Hypothalamus (tissue), 51 donors: Measurements from ENCODE around the gene CCDC124.
"Not testable (repeated sequence)": the region's sequence is repeated elsewhere in the genome, so short reads cannot be mapped to it uniquely, and the experiment has no call there.

Experiments used
- DNase-seq, 51 donors: peaks; one replicate each; lab custom pipeline; 2025; lab: John Stamatoyannopoulos, UW

CCDC124 gene, protein sequence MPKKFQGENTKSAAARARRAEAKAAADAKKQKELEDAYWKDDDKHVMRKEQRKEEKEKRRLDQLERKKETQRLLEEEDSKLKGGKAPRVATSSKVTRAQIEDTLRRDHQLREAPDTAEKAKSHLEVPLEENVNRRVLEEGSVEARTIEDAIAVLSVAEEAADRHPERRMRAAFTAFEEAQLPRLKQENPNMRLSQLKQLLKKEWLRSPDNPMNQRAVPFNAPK

DNA sequence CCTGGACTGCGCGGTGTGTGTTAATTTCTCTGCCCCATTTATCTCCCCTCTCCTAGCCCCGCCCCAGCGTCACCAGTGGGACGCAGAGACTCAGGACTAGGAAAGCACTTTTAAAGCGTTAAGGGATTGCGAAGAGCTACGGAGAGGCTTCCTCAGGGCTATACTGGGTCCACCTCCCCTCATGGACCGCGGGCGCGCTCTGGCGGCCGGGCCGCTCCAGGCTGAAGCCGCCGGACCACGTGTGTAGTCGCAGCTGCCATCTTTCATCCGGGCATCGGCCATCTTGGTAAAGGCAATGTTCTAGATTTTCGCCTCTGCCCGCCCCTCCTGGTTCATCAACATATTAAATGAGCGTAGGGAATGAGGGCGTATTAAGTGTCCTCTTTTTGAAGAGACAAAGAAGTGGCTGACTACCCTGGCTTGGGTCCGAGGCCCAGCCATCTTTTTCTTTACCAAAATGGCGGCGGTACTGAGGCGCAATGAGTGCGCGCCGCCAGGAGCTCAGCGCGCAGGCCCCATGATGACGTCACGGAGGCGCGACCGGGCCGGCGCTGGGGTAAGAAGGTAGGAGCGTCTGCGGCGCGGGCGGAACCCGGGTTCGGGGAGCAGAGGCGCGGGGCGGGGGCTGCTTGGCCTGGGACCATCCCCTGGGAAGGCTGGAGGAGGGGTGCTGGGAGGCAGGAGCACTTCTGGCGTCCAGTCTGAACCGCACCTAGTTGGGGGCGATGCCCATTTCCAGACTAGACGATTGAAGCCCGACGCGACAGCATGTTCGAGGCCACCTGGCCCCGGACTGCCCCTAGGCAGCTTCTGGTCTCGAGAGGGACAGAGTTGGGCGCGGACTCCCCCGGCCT, at the start of gene CCDC124:
CCDC124 (plus strand) TSS at position 531 of the 854 bp plus-strand sequence. CDS start 3,406 bp downstream, outside the sequence.
- DNase-seq = peak; percentile 49 to 97 (median 80)

DNA sequence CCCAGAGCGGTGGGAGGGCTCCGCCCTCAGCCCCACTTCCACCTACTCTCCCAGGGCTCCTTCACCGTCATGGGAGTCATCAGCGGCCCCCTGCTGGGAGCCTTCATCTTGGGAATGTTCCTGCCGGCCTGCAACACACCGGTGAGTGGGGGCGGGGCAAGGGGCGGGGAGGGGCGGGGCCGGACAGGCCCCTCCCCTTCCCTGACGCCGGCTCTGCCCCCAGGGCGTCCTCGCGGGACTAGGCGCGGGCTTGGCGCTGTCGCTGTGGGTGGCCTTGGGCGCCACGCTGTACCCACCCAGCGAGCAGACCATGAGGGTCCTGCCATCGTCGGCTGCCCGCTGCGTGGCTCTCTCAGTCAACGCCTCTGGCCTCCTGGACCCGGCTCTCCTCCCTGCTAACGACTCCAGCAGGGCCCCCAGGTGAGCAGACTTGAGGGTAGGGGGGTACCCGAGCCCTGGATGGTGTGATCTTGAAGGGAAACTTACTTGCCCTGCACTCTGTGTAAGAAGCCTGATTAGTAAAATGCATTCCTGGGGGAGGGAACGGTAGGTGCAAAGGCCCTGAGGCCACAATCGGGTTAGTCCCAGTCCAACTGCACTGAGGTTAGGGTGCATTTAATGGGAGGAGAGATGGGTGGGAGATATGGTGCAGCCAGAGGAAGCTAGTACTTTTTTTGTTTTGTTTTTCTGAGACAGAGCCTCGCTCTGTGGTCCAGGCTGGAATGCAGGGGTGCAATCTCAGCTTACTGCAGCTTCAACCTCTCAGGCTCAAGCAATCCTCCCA, 49.0 kb upstream of the CCDC124 start:
- DNase-seq = no peak

DNA sequence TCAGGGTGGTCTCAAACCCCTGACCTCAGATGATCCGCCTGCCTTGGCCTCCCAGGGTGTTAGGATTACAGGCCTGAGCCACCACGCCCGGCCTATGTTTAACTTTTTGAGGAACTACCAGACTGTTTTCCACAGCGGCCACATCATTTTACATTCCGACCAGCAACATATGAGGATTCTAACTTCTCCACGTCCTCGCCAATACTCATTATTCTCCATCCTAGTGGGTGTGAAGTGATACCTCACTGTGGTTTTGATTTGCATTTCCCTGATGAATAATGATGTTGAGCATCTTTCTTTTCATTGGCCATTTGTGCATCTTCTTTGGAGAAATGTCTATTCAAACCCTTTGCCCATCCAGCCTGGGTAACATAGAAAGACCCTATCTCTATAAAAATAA, 46.3 kb upstream of the CCDC124 start:
- DNase-seq = no peak

DNA sequence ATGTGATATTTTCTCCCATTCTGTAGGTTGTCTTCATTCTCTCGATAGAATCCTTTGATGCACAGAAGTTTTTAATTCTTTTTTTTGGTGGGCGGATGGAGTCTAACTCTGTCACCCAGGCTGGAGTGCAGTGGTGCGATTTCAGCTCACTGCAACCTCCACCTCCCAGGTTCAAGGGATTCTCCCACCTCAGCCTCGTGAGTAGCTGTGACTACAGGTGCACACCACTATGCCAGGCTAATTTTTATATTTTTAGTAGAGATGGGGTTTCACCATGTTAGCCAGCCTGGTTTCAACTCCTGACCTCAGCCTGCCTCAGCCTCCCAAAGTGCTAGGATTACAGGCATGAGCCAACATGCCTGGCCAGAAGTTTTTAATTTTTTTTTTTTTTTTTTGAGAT, 45.6 kb upstream of the CCDC124 start:
- DNase-seq = not testable (repeated sequence)

DNA sequence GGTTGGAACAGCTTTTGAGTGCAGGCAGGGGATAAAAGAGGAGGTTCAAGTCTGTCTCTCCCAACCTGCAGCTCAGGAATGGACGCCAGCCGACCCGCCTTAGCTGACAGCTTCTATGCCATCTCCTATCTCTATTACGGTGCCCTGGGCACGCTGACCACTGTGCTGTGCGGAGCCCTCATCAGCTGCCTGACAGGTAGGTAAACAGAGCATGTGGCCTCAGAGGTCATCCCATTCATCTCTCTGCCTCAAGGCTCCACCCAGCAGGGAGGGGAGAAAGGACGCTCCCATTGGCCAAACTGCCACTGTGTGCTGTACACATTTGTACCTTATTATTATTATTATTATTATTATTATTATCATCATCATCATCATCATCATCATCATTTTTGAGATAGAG, 44.6 kb upstream of the CCDC124 start:
- no peak for DNase-seq

DNA sequence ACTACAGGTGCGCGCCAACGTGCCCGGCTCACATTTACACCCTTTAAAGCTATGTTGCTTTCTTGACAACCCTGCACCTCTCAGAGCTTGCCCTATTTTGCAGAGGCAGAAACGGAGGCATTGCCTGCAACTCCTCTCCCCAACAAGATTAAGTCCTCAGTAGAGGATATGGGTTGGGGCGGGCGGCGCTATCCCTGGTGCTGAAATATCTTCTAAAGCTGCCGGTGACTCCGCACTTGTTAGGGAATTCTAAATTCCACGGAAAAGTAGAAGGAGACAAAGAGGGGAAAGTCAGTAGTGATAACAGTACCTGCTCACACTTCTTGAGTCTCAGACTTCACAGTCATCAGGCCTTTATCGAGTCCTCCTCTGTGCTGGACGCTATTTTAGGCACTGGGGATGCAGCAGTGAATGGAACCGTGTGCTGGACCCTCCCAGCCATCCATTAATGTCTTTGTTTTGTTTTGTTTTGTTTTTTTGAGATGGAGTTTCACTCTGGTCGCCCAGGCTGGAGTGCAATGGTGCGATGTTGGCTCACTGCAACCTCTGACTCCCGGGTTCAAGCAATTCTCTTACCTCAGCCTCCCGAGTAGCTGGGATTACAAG, 43.1 kb upstream of the CCDC124 start:
- no peak for DNase-seq

DNA sequence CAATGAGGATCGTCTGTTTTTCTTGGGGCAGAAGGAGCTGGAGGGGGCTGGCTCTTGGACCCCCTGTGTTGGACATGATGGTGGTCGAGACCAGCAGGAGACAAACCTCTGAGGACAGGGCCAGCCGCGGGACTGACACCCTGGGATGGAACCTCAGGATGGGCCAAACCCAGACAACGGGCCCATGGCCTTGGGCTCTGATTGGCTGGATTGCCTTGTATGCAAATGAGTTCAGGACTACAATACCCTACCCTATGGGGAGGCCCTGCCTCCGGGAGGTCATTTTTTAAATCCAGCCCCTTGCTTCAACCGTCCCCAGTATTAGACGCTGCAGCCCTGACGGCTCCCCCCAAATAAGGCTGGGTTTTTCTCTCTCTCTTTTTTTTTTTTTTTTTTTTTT, 39.0 kb upstream of the CCDC124 start:
- no peak for DNase-seq

DNA sequence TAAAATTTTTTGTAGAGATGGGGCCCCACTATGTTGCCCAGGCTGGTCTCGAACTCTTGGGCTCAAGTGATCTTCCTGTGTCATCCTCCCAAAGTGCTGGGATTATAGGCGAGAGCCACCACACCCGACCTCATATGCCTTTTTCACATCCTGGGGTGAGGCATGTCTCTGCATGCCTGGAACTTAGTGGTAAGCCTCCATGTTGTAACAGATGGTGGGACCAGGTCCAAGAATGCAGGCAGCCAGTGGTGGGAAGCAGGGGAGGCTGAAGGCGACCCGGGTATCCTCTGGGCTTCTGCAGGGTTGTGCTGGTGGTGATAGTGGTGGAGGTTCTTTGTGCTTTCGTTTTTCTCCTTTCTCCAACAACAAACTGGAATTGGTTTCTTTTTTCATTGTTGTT, 30.1 kb upstream of the CCDC124 start:
- no peak for DNase-seq

DNA sequence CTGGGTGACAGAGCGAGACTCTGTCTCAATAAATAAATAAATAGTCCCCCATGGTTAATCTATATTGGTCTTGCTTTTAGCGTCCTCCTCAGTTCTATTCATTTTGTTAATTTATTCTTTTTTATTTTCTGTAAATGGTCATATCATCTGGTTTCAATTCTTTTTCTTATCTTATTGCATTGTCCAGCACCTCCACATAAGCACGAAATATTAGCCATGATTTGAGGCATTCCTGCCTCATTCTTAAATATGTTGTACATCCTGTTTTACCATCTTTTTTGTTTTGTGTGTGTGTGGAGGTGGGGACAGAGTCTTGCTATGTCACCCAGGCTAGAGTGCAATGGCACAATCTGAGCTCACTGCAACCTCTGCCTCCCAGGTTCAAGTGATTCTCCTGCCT, 24.6 kb upstream of the CCDC124 start:
- DNase-seq = no peak

DNA sequence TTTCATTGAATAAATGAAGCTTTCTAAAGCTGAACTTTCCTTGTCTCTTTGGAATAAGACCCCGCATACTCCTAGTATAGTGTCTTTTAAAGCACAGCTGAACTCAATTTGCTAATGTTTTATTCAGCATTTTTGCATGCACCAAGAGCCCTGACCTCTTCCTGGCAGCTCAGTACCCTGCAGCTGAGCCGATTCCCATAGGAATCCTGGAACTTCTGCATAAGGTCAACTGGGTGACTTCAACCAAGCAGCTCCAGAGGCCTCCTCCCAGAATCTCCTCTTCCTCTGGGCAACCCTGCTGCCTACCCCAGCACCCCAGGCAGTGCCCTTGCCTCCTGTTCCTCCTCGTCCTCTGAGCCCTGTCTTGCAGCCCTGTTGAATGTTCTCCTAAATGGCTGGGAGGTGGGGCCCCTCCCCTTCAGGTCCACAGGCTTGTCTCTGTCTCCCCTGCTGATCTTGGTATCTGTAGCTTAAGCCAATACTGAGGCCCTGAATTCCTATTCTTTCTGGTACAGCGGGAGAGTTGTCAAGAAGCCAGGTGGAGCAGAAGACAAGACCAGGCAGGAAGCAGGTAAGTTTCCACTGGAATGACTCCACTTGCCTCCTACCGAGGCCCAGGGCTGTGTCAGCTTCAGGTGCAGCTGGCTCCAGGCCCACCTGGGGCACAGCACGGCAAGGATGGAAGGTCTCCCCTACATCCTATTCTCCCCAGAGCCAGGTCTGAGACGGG, 23.6 kb upstream of the CCDC124 start:
- no peak for DNase-seq

DNA sequence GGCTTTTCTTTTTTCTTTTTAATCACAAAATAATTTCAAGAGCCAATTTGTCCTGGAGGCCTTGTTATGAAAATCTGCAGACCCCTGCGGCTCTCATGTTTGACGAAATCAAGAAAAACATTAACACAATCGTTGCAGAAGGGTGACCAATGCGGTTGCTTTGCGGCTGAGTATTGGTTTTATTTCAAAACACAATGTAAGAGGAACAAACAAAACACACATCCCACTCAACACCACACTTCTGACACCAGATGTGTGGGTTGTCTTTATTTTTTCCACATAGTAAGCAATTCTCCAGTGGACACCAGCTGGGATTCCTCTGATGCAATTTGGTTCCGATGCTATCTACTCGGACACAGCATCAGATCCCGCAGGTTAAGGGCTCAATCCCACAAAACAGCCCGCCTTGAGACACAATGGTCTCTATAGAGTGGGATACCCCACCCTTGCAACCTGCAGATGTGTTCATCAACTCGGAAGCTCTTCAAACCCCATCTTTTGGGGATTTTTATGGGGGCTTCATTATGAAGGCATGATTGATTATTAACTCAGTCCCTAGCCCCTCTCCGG, 21.9 kb upstream of the CCDC124 start:
- DNase-seq = no peak

DNA sequence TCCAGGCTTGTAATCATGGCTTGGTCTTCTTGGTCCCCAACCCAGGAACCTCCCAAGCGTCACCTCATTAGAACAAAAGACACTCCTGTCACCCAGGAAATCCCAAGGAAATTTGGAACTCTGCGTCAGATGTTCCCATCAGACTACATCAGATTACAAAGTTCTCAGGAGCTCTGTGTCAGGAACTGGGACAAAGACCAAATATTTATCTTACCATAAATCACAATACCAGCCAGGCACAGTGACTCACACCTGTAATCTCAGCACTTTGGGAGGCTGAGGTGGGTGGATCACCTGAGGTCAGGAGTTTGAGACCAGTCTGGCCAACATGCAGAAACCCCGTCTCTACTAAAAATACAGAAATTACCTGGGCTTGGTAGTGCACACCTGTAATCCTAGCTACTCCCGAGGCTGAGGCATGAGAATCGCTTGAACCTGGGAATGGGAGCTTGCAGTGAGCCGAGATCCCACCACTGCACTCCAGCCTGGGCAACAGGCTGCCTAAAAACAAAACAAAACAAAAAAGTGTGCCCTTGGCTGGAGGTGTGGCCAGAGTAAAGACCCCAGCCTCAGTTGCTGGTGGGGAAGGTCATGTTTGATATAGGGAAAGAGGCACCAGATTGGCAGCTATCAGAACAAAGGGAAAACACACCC, 16.7 kb upstream of the CCDC124 start:
- no peak for DNase-seq

DNA sequence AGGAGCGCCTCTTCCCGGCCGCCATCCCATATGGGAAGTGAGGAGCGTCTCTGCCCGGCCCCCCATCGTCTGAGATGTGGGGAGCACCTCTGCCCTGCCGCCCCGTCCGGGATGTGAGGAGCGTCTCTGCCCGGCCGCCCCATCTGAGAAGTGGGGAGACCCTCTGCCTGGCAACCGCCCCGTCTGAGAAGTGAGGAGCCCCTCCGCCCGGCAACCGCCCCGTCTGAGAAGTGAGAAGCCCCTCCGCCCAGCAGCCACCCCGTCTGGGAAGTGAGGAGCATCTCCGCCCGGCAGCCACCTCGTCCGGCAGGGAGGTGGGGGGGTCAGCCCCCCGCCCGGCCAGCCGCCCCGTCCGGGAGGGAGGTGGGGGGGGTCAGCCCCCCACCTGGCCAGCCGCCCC, 14.7 kb upstream of the CCDC124 start:
- DNase-seq = not testable (repeated sequence)

DNA sequence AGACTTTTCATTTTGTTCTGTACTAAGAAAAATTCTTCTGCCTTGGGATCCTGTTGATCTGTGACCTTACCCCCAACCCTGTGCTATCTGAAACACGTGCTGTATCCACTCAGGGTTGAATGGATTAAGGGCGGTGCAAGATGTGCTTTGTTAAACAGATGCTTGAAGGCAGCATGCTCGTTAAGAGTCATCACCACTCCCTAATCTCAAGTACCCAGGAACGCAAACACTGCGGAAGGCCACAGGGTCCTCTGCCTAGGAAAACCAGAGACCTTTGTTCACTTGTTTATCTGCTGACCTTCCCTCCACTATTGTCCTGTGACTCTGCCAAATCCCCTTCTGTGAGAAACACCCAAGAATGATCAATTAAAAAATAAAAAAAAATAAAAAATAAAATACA, 13.7 kb upstream of the CCDC124 start:
- DNase-seq = not testable (repeated sequence)

DNA sequence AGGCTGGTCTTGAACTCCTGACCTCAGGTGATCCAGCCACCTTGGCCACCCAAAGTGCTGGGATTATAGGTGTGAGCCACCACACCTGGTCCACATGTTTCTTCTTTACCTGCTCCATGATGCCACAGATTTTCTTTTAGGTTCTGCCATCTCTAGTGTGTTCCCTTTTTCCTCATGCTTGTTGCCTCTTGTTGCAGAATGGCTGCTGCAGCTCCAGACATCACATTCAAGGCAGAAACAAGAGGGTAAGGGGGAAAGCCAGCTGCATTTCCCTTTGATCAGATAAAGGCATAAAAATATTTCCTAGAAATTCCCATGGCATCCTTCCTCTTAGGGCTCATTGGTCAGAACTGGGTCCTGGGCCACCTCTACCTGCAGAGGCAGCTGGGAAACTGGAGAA, 12.3 kb upstream of the CCDC124 start:
- no peak for DNase-seq

DNA sequence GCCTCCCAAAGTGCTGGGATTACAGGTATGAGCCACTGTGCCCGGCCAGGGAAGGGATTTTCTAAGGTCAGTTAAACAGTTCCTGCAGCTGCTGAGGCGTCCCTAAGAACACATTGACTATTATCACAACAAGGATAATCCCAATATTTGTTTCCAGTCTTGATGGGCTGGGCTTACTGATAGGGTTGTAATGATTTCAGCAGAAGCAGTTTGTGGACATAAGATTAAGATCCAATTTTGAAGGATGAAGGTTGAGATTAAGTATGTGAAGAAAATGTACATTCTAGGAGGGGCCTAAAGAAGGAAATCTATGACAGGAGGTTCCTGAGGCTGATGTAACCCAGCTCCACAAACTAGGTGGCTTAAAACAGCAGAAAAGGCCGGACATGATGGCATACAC, 10.7 kb upstream of the CCDC124 start:
- no peak for DNase-seq

DNA sequence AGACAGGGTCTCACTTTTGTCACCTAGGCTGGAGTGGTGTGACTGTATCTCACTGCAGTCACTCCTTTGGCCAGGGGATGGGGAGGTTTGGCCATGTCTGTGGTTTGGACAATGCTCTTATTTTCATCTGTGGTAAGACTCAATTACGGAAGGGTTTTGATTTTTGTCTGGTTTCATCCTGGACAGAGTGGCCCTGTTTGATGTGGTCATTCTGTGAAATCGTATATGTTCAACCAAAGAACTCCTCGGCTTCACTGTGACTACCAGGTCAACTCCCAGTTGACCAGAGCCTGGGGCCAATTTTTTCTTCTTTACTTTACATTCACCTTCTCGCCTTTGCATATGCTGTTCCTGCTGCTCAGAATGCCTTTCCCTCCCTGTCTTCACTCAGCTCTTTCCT, 6.8 kb upstream of the CCDC124 start:
- DNase-seq = no peak

DNA sequence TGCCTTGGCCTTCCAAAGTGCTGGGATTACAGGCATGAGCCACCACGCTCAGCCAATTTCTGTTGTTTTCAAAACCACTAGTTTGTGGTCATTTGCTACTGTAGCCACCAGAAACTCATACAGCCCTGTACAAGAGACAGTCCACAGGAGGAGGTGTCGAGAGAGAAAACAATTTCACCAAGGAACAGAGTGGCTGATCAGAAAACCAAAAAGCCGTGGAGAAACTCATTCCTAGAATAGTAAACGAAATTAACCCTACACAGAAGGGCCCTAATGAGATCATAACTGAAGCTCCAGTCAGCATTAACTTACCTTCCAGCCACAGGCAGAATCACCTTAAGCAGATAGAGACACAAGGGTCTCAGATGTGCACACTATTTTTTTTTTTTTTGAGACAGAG, 3.8 kb upstream of the CCDC124 start:
- no peak for DNase-seq

DNA sequence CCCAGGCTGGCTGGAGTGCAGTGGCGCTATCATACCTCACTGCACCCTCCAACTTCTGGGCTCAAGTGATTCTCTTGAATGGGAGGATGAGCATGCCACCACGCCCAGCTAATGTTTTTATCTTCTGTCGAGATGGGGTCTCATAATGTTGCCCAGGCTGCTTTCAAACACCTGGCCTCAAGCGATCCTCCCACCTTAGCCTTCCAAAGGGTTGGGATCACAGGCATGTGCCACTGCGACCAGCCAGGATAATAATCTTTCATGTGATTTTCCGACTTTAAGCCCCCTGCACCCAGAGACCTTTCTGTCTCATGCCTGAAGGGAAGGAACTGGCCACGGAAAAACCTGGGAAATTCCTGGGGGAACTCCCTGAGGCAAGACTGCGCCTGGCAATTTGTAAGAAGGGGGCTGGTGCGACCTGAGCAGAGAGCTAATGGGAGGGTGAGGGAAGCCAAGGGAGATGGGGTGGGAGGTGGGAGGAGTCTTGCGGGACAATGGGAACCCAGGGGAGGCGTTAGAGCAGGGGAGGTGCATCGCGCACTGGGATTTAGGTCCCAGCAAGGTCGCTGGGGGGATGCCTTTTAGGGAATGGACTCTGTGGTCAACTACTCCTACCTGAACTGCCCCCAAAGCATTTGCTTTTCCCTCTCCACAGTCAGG, 1.2 kb upstream of the CCDC124 start:
- DNase-seq = no peak
